WERI-Rb-1 (cell line): Measurements from ENCODE around the gene CHFR.
"Not testable (repeated sequence)": the region's sequence is repeated elsewhere in the genome, so short reads cannot be mapped to it uniquely, and the experiment has no call there.

Experiments used
- DNase-seq: peaks from one replicate; pipeline ENCODE4 v3.0.0-alpha.2; 2020
- H3K27ac ChIP-seq: fragments of 250-450 bp; sonication (Bioruptor Pico); 2 replicates; pipeline ENCODE4 v1.5.1; 2020; ENCODE audit warnings: mild to moderate bottlenecking, moderate library complexity
- H3K27me3 ChIP-seq: fragments of 250-450 bp; sonication (Bioruptor Pico); 2 replicates; pipeline ENCODE4 v1.5.1; 2021; ENCODE audit warnings: mild to moderate bottlenecking, low read depth, moderate library complexity; ENCODE audit not compliant: insufficient read depth, severe bottlenecking
- H3K36me3 ChIP-seq: fragments of 250-450 bp; sonication (Bioruptor Pico); 2 replicates; pipeline ENCODE4 v1.5.1; 2020; ENCODE audit warnings: mild to moderate bottlenecking, moderate library complexity
- H3K4me3 ChIP-seq: 2 replicates; pipeline ENCODE4 v1.5.1; 2011; ENCODE audit warnings: low read depth, mild to moderate bottlenecking, control low read depth, low read length
- H3K9me3 ChIP-seq: fragments of 250-450 bp; sonication (Bioruptor Pico); 2 replicates; pipeline ENCODE4 v1.5.1; 2021; ENCODE audit warnings: mild to moderate bottlenecking, moderate library complexity; ENCODE audit not compliant: severe bottlenecking
- TF ChIP-seq, protein P1 (sequence below): IDR thresholded peaks from 2 replicates; pipeline ENCODE4 v1.5.1; 2011; ENCODE audit warnings: low read depth, mild to moderate bottlenecking, control low read depth, inconsistent platforms, low read length

The CHFR gene

DNA sequence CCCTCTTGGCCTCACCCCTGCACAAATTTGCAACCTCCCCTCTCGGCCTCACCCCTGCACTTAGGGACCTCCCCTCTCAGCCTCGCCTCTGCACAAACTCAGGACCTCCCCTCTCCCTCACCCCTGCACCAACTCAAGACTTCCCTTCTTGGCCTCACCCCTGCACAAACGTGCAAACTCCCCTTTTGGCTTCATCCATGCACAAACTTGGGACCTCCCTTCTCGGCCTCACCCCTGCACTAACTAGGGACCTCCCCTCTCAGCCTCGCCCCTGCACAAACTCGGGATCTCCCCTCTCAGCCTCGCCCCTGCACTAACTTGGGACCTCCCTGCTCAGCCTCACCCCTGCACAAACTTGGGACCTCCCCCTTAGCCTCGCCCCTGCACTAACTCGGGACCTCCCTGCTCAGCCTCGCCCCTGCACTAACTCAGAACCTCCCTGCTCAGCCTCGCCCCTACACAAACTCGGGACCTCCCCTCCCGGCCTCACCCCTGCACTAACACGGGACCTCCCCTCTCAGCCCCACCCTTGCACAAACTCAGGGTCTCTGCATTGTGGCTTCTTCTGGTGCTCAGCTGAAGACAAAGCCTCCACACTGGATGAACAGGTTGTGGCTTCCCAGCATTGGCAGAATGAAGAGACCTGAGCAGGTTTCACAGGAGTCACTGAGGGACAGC lies 47.7 kb downstream of the CHFR start:
- Histone ChIP-seq H3K4me3 (no peak overlapping the region), H3K27me3 (no peaks in the 10 kb centered on the region), H3K36me3 (peaks cover 51% of the 10 kb centered on the region), H3K27ac (no peak overlapping the region), H3K9me3 (no peaks in the 10 kb centered on the region)
- TF ChIP-seq, protein P1, sequence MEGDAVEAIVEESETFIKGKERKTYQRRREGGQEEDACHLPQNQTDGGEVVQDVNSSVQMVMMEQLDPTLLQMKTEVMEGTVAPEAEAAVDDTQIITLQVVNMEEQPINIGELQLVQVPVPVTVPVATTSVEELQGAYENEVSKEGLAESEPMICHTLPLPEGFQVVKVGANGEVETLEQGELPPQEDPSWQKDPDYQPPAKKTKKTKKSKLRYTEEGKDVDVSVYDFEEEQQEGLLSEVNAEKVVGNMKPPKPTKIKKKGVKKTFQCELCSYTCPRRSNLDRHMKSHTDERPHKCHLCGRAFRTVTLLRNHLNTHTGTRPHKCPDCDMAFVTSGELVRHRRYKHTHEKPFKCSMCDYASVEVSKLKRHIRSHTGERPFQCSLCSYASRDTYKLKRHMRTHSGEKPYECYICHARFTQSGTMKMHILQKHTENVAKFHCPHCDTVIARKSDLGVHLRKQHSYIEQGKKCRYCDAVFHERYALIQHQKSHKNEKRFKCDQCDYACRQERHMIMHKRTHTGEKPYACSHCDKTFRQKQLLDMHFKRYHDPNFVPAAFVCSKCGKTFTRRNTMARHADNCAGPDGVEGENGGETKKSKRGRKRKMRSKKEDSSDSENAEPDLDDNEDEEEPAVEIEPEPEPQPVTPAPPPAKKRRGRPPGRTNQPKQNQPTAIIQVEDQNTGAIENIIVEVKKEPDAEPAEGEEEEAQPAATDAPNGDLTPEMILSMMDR = no peak
- no peak for DNase-seq

DNA sequence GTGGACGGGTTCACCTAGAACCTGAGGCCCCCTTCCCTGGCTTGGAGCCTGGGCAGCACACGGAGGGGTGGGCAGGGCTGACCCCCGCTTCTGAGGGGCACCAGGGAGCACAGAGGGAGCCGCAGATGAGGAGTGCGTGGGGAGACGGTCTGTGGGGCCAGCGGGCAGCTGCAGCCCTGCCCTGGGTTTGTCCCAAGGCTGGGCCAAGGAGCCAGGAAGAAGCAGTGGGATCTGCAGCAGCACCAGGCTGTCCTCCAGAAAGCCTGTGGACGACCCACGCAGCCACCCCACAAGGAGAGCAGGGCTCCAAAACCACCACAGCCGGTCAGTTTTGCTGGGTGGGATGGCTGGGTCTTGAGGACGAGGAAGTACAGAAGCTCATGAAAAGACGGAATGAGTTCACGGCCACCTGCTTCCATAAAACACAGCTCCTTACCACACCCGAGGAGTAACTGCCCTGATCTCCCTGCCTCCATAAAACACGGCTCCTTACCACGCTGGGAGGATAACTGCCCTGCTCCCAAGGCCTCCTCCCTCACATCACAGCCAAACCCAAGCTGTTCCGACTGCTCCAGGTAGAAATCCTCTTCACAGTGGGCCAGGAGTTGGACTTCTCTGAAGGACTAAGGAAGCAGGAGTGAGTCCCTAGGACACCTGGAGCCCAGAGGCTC lies 48.9 kb downstream of the CHFR start:
- H3K36me3 ChIP-seq = peaks cover 43% of the 10 kb centered on the region
- no peak overlapping the region for H3K4me3 ChIP-seq
- TF ChIP-seq, protein P1 = no peak
- no peak for DNase-seq
- peak overlapping the region; percentile 89 for H3K27ac ChIP-seq
- no peaks in the 10 kb centered on the region for H3K9me3 ChIP-seq
- no peaks in the 10 kb centered on the region for H3K27me3 ChIP-seq

DNA sequence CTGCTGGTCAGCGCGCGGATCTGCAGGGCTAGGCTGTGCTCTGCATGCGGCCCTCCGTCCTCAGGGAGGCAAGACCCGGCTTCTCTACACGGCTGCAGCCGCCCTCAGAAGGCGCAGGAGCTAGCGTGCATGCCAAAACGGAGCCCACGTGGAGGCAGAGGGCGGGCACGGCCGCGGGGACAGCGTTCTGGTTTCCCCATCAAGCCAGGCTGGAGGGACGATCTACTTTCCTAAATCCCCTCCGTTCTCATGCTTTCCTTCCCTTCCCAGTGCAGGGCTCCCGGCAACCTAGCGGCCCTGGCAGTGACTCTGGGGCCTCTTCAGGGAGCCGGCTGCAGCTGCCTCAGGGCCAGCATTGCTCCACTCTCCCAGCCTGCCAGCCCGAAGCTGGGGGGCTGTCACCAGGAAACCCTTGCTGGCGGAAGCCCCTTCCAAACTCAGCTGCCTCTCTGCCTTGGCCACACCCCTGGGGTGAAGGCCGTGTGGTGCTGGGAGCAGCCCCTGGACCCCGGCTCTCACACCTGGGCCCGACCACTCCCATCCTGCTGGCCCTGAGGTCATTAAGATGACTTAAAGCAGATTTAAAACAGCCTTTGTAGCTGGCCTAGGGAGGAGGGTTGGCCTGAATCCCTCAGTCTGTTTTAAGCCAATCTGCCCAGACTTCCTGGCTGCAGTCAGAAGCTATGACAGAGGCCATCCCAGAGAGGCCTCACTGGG lies 49.6 kb downstream of the CHFR start:
- DNase-seq = peak; percentile 79
- Histone ChIP-seq H3K36me3 (peaks cover 36% of the 10 kb centered on the region), H3K4me3 (no peak overlapping the region), H3K27me3 (no peaks in the 10 kb centered on the region), H3K27ac (peak overlapping the region; percentile 89), H3K9me3 (no peaks in the 10 kb centered on the region)
- TF ChIP-seq, protein P1 = no peak

DNA sequence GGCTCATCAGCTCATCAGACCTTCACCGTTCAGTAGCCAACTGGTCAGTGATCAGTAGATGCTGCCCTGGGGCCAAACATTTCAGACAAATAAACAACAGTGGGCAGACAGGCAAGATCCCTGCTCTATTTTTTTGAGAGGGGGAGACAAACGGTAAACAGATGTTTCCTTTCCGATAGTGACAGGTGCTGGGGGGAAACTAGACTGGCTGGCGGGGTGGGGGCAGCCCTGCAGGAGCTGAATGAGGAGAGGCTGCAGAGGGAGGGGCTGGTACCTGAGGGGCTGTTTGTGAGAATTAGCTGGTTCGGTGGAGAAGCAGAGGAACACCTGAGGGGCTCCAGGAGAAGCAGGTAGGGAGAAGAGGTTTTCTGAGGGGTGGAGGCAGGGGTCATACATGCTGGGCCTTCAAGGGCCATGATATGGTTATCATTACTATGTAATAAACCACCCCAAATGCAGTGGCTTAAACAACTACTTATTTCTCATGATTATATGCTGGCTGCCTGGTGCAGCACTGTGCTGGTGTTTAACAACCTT lies 50.5 kb downstream of the CHFR start:
- no peaks in the 10 kb centered on the region for H3K27me3 ChIP-seq
- peak overlapping the region; percentile 11 for H3K4me3 ChIP-seq

DNA sequence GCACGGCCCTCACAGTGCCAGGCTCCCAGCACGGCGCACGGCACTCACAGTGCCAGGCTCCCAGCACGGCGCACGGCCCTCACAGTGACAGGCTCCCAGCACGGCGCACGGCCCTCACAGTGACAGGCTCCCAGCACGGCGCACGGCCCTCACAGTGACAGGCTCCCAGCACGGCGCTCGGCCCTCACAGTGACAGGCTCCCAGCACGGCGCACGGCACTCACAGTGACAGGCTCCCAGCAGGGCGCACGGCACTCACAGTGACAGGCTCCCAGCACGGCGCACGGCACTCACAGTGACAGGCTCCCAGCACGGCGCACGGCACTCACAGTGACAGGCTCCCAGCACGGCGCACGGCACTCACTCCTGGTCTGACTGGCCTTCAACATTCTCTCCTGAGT lies 51.2 kb downstream of the CHFR start:
- DNase-seq, H3K9me3 ChIP-seq, H3K27me3 ChIP-seq: not testable (repeated sequence)
- Histone ChIP-seq H3K36me3 (peaks cover 26% of the 10 kb centered on the region), H3K27ac (peak overlapping the region; percentile 89; the same call in 1 of the 2 replicates), H3K4me3 (peak overlapping the region; percentile 11)

More for the DNA sequence above, 50.5 kb downstream of the CHFR start:
- no peak for DNase-seq
- peaks cover 31% of the 10 kb centered on the region for H3K36me3 ChIP-seq
- peak overlapping the region; percentile 89 for H3K27ac ChIP-seq
- no peaks in the 10 kb centered on the region for H3K9me3 ChIP-seq
- TF ChIP-seq, protein P1 = no peak
